ENCODE results near the gene TCF15. TPM values are rescaled to one million over a fixed set of nuclear protein-coding genes. Genes with fewer than 3 reads are reported as not detected.

TCF15 gene
- total RNA-seq, 1 experiment from 2014 or later: 0.40 TPM

DNA sequence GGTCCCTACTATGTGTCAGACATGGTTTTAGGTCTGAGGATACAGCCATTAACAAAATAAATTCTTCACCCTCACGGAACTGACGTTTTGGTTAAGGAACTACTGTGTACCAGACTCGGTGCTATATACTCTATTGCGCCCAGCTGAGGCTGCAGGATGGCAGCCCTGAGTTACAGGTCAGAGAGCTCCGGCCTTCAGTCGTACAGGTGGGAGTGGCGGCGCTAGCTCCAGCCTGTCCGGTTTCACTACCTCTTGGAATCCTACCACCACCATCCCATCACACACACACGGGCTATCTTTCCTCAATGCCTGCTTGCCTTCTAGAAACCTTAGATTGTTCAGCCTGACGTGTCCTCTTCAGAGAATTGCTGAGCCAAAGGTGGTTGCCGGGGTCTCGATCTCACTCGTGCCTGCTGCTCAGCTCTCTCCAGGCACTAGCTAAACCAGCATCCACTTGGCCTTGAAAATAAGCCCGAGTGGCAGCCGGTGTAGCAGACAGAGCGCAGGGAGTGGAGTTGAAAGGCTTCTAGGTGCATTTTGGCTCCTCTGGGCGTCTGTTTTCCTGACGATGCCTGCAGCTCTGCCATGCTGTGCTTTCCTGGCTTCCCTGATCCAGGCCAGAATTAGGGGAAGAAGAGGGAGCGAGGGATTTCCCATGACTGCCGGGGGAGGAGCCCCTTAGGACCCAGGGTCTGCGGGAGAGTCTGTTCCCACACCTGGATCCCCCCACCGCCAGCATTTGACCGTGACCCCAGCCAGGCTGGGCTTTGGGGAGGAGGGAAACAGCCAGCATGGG, 1.1 kb upstream of the TCF15 start:
- Histone ChIP-seq H3K4me2 (ENCODE audit: low read length) (no peak overlapping the region), H2AFZ (ENCODE audit: low read length) (no peak overlapping the region), H4K20me1 (ENCODE audit: low read length) (no peaks in the 10 kb centered on the region), H3K9ac (ENCODE audit: low read length) (no peak overlapping the region), H3F3A (ENCODE audit: low read length, unreplicated experiment) (no peaks in the 10 kb centered on the region), H3K4me1 (ENCODE audit: insufficient read depth, low read length) (no peaks in the 10 kb centered on the region), H3K27ac (ENCODE audit: low read length) (no peak overlapping the region), H3K36me3 (ENCODE audit: low read depth, low read length) (no peaks in the 10 kb centered on the region), H3K9me2 (replicated peaks; ENCODE audit: low read length) (no peaks in the 10 kb centered on the region), H3K79me2 (ENCODE audit: low read length) (no peaks in the 10 kb centered on the region), H3K4me3 (ENCODE audit: low read length) (no peak overlapping the region), H3K27me3 (ENCODE audit: low read length) (peaks cover 52% of the 10 kb centered on the region), H3K9me3 (ENCODE audit: low read length) (no peaks in the 10 kb centered on the region)
- TF ChIP-seq, protein P1, sequence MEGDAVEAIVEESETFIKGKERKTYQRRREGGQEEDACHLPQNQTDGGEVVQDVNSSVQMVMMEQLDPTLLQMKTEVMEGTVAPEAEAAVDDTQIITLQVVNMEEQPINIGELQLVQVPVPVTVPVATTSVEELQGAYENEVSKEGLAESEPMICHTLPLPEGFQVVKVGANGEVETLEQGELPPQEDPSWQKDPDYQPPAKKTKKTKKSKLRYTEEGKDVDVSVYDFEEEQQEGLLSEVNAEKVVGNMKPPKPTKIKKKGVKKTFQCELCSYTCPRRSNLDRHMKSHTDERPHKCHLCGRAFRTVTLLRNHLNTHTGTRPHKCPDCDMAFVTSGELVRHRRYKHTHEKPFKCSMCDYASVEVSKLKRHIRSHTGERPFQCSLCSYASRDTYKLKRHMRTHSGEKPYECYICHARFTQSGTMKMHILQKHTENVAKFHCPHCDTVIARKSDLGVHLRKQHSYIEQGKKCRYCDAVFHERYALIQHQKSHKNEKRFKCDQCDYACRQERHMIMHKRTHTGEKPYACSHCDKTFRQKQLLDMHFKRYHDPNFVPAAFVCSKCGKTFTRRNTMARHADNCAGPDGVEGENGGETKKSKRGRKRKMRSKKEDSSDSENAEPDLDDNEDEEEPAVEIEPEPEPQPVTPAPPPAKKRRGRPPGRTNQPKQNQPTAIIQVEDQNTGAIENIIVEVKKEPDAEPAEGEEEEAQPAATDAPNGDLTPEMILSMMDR (conservative IDR thresholded peaks at IDR 0.05; ENCODE audit: low read depth, low read length): no peak
- no peak for TF ChIP-seq EZH2phosphoT487 (IDR thresholded peaks at IDR 0.05; ENCODE audit: borderline replicate concordance, low read length)
- TF ChIP-seq EZH2 (IDR thresholded peaks at IDR 0.05; ENCODE audit: low read length, unreplicated experiment): no peak
- intact Hi-C loops (cut with micrococcal nuclease): no loop called here
- BruUV-seq (replicated peaks): no TSS peak
- CTCF ChIA-PET: no interaction called here
- DNase-seq (no peak), ATAC-seq (no peak)
- POLR2A ChIA-PET (ENCODE audit: unreplicated experiment): no interaction called here

DNA sequence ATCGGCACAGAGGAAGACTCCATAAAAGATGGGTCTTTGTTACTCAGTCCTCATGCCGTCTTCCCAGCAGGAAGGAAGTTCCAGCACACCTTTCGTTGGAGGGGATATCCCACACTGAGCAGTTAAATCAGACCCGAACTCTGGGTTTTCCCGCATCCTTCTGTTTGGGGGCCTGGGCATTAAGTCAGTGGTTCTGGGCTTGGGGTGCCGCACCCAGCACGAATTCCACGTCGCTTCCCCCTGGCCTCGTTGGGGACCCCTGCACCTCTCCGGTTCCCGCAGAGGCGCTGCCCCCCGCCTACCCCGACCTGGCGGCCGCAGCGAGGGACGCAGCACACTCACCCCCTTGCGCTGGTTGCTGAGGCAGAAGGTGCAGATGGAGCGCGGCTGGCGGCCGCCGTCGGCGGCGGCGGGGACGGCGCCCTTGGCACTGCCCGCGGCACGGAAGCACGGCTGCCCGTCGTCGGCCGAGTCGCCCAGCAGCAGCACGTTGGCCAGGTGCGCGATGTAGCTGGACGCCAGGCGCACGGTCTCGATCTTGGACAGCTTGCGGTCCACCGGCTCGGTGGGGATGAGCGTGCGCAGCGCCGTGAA, 641 bp downstream of the TCF15 start:
- ATAC-seq: no peak
- no TSS peak for BruUV-seq (replicated peaks)

More for the DNA sequence above, 641 bp downstream of the TCF15 start:
- no peaks in the 10 kb centered on the region for H3K4me1 ChIP-seq (ENCODE audit: insufficient read depth, low read length)
- H3K9me2 ChIP-seq (replicated peaks; ENCODE audit: low read length): no peaks in the 10 kb centered on the region
- H3K36me3 ChIP-seq (ENCODE audit: low read depth, low read length): no peaks in the 10 kb centered on the region
- peaks cover 35% of the 10 kb centered on the region for H3K27me3 ChIP-seq (ENCODE audit: low read length)
- no peak overlapping the region for H2AFZ ChIP-seq (ENCODE audit: low read length)
- no peak for DNase-seq
- no peak overlapping the region for H3K4me3 ChIP-seq (ENCODE audit: low read length)
- H3F3A ChIP-seq (ENCODE audit: low read length, unreplicated experiment): no peaks in the 10 kb centered on the region
- H3K9me3 ChIP-seq (ENCODE audit: low read length): no peaks in the 10 kb centered on the region
- no peak for TF ChIP-seq EZH2phosphoT487 (IDR thresholded peaks at IDR 0.05; ENCODE audit: borderline replicate concordance, low read length)
- TF ChIP-seq, protein P1 (conservative IDR thresholded peaks at IDR 0.05; ENCODE audit: low read depth, low read length): no peak
- no peak for TF ChIP-seq EZH2 (IDR thresholded peaks at IDR 0.05; ENCODE audit: low read length, unreplicated experiment)
- intact Hi-C loops (cut with micrococcal nuclease): no loop called here
- H3K4me2 ChIP-seq (ENCODE audit: low read length): no peak overlapping the region
- no peak overlapping the region for H3K27ac ChIP-seq (ENCODE audit: low read length)
- CTCF ChIA-PET: no interaction called here
- H3K79me2 ChIP-seq (ENCODE audit: low read length): no peaks in the 10 kb centered on the region
- POLR2A ChIA-PET (ENCODE audit: unreplicated experiment): no interaction called here
- no peaks in the 10 kb centered on the region for H4K20me1 ChIP-seq (ENCODE audit: low read length)
- no peak overlapping the region for H3K9ac ChIP-seq (ENCODE audit: low read length)
